Ishikawa (cell line): ENCODE measurements around the gene SDHAF1.

Experiments used
- CEBPB ChIP-seq: IDR thresholded peaks from 2 replicates; pipeline ENCODE4 v1.6.1; 2012
- CREB1 ChIP-seq: IDR thresholded peaks from 2 replicates; pipeline ENCODE4 v1.6.1; 2012; ENCODE audit warnings: low read depth
- EGR1 ChIP-seq: IDR thresholded peaks from 2 replicates; pipeline ENCODE4 v1.6.1; 2012
- EP300 ChIP-seq: IDR thresholded peaks from 2 replicates; pipeline ENCODE4 v1.6.1; 2012; ENCODE audit warnings: borderline replicate concordance
- FOXM1 ChIP-seq: IDR thresholded peaks from 2 replicates; pipeline ENCODE4 v1.6.1; 2012; ENCODE audit warnings: low read depth, borderline replicate concordance
- MAX ChIP-seq: IDR thresholded peaks from 2 replicates; pipeline ENCODE4 v1.6.1; 2012
- NFIC ChIP-seq: IDR thresholded peaks from 2 replicates; pipeline ENCODE4 v1.6.1; 2012
- RAD21 ChIP-seq: IDR thresholded peaks from 2 replicates; pipeline ENCODE4 v1.6.1; 2012; ENCODE audit warnings: low read depth
- TAF1 ChIP-seq: IDR thresholded peaks from 2 replicates; pipeline ENCODE4 v1.6.1; 2012; ENCODE audit warnings: low read depth, mild to moderate bottlenecking
- TCF12 ChIP-seq: IDR thresholded peaks from 2 replicates; pipeline ENCODE4 v1.6.1; 2012; ENCODE audit warnings: low read depth
- TEAD4 ChIP-seq: IDR thresholded peaks from 2 replicates; pipeline ENCODE4 v1.6.1; 2012
- USF1 ChIP-seq: IDR thresholded peaks from 2 replicates; pipeline ENCODE4 v1.6.1; 2012
- ZBTB7A ChIP-seq: IDR thresholded peaks from 2 replicates; pipeline ENCODE4 v1.6.1; 2012; ENCODE audit warnings: low read depth
- TF ChIP-seq, protein P1 (sequence below): IDR thresholded peaks from 2 replicates; pipeline ENCODE4 v1.6.1; 2012; ENCODE audit warnings: low read depth, mild to moderate bottlenecking

SDHAF1 gene

GRCh38 chr19:35975608-35976214 is 19.3 kb upstream of the SDHAF1 start:
- TF ChIP-seq NFIC (no peak), CEBPB (no peak), EP300 (no peak), TEAD4 (peak; percentile 81), EGR1 (no peak), RAD21 (no peak), USF1 (no peak), FOXM1 (no peak)
- TF ChIP-seq, protein P1, sequence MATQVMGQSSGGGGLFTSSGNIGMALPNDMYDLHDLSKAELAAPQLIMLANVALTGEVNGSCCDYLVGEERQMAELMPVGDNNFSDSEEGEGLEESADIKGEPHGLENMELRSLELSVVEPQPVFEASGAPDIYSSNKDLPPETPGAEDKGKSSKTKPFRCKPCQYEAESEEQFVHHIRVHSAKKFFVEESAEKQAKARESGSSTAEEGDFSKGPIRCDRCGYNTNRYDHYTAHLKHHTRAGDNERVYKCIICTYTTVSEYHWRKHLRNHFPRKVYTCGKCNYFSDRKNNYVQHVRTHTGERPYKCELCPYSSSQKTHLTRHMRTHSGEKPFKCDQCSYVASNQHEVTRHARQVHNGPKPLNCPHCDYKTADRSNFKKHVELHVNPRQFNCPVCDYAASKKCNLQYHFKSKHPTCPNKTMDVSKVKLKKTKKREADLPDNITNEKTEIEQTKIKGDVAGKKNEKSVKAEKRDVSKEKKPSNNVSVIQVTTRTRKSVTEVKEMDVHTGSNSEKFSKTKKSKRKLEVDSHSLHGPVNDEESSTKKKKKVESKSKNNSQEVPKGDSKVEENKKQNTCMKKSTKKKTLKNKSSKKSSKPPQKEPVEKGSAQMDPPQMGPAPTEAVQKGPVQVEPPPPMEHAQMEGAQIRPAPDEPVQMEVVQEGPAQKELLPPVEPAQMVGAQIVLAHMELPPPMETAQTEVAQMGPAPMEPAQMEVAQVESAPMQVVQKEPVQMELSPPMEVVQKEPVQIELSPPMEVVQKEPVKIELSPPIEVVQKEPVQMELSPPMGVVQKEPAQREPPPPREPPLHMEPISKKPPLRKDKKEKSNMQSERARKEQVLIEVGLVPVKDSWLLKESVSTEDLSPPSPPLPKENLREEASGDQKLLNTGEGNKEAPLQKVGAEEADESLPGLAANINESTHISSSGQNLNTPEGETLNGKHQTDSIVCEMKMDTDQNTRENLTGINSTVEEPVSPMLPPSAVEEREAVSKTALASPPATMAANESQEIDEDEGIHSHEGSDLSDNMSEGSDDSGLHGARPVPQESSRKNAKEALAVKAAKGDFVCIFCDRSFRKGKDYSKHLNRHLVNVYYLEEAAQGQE: peak; percentile 95

DNA sequence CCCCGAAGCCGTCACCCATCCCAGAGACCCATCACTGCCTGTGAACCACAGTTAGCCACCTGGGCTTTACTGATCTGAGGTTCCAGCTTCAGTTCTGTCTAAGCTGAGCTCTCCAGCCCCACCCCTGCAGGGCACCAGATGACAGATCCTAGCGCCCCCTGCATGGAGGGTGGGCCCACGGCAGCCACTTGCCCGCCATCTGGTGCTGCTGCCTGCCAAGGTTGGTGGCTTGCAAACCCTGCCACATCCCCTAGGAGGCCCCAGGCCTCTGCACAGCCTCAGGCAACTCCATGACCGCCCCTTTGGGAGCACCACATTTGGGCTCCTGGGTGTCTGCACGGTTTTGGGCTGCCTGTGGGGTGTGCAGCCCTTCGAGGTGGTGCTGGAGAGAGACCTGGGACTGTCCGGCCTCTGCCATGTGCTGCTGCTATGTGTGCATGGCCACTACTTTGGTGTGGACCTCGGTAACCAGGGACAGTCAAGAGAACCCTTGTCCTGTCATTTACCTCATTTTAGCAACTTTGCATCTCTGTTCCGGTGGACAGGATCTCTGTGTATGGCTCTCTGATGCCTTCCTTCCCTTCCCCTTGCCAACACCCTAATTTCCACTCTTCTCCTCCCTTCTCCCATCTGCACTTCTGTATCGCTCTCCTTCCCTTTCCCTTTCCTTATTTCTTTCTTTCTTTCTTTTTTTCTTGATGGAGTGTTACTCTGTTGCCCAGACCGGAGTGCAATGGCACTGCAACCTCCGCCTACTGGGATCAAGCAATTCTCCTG is 17.4 kb upstream of the SDHAF1 start:
- TF ChIP-seq EGR1 (no peak), RAD21 (peak; percentile 33; the same call in 1 of the 2 replicates), TCF12 (no peak)

DNA sequence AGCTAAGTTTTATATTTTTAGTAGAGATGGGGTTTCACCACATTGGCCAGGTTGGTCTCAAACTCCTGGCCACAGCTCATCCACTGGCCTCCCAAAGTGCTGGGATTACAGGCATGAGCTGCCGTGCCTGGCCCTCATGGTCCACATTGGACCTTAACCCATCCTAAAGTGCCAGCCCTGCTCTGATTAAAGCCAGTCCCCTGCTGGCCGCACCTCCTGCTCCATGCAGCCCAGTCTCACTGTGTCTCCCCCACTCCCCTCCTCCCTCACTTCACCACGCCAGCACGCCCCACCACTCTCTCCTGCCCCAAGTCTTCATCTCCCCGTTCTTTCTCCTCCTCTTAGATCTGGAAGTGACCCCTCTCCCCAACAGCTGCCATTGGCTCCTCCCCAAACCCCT is 16.7 kb upstream of the SDHAF1 start:
- TF ChIP-seq CEBPB (no peak), USF1 (no peak), CREB1 (no peak), EGR1 (no peak), TCF12 (no peak), ZBTB7A (no peak), FOXM1 (no peak), NFIC (no peak), TEAD4 (no peak), TAF1 (no peak), MAX (no peak)
- TF ChIP-seq, protein P1: no peak

GRCh38 chr19:35978832-35979365 is 16.1 kb upstream of the SDHAF1 start:
- TF ChIP-seq EP300 (no peak), MAX (no peak), NFIC (no peak), TCF12 (no peak), TEAD4 (no peak), TAF1 (no peak), FOXM1 (no peak)
- TF ChIP-seq, protein P1: no peak

DNA sequence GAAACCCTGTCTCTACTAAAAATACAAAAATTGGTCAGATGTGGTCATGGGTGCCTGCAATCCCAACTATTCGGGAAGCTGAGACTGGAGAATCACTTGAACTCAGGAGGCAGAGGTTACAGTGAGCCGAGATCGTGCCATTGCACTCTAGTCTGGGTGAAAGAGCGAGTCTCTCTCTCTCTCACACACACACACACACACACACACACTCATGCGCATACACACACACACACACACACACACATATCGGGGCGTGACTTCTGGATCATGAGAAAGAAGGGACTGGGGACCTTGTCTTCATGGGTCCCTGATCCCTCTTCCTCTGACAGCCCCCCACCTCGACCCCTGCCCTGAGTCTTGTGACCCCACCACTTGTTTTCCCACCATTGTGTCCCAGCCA is 11.8 kb upstream of the SDHAF1 start:
- TF ChIP-seq MAX: no peak
- no peak for TF ChIP-seq FOXM1
- no peak for TF ChIP-seq CREB1
- no peak for TF ChIP-seq CEBPB
- no peak for TF ChIP-seq EGR1
- TF ChIP-seq ZBTB7A: no peak
- no peak for TF ChIP-seq RAD21
